OCI-LY1 (cell line): Measurements from ENCODE around the gene DGKD.
"Not testable (repeated sequence)": the region's sequence is repeated elsewhere in the genome, so short reads cannot be mapped to it uniquely, and the experiment has no call there.

Experiments
- H2AFZ ChIP-seq: fragments of 200-600 bp; sonication (generic), shearing (Covaris generic); 2 replicates; pipeline ENCODE4 v1.6.0; 2014; ENCODE audit warnings: antibody characterized with exemption, mild to moderate bottlenecking, low read length
- H3F3A ChIP-seq: fragments of 200-600 bp; sonication (generic), shearing (Covaris generic); 2 replicates; pipeline ENCODE4 v1.6.0; 2014; ENCODE audit warnings: mild to moderate bottlenecking, antibody characterized with exemption, low read length, moderate library complexity; ENCODE audit not compliant: insufficient read depth
- H3K27ac ChIP-seq: fragments of 200-600 bp; sonication (generic); 2 replicates; pipeline ENCODE4 v1.5.1; 2014; ENCODE audit warnings: low read length, mixed run types, mild to moderate bottlenecking, low read depth; ENCODE audit not compliant: poor library complexity, severe bottlenecking
- H3K27me3 ChIP-seq: fragments of 200-600 bp; sonication (generic); 2 replicates; pipeline ENCODE4 v1.6.0; 2014; ENCODE audit warnings: antibody characterized with exemption, mild to moderate bottlenecking, low read length, moderate library complexity; ENCODE audit not compliant: insufficient read depth
- H3K36me3 ChIP-seq: fragments of 200-600 bp; sonication (generic); 2 replicates; pipeline ENCODE4 v1.6.1; 2014; ENCODE audit warnings: mild to moderate bottlenecking, antibody characterized with exemption, low read length, moderate library complexity, mixed read lengths; ENCODE audit not compliant: insufficient read depth
- H3K4me1 ChIP-seq: fragments of 200-600 bp; sonication (generic); 2 replicates; pipeline ENCODE4 v1.5.1; 2014; ENCODE audit warnings: mild to moderate bottlenecking, low read length, moderate library complexity; ENCODE audit not compliant: insufficient read depth, severe bottlenecking
- H3K4me2 ChIP-seq: fragments of 200-600 bp; sonication (generic), shearing (Covaris generic); 2 replicates; pipeline ENCODE4 v1.6.1; 2014; ENCODE audit warnings: low read length
- H3K4me3 ChIP-seq: fragments of 200-600 bp; sonication (generic); 2 replicates; pipeline ENCODE4 v1.5.1; 2014; ENCODE audit warnings: low read length, low read depth, mild to moderate bottlenecking, mixed read lengths; ENCODE audit not compliant: poor library complexity, severe bottlenecking
- H3K79me2 ChIP-seq: fragments of 200-600 bp; shearing (Covaris generic); 2 replicates; pipeline ENCODE4 v1.6.1; 2016; ENCODE audit warnings: mixed run types, low read length, mixed read lengths; ENCODE audit not compliant: insufficient read depth
- H3K9ac ChIP-seq: fragments of 200-600 bp; sonication (generic), shearing (Covaris generic); 2 replicates; pipeline ENCODE4 v1.6.1; 2014; ENCODE audit warnings: mild to moderate bottlenecking, low read length, mixed read lengths
- H3K9me2 ChIP-seq: fragments of 200-600 bp; sonication (generic), shearing (Covaris generic); 2 replicates; pipeline ENCODE4 v1.6.1; 2014; ENCODE audit warnings: low read depth, mild to moderate bottlenecking, low read length, mixed read lengths
- H3K9me3 ChIP-seq: fragments of 200-600 bp; shearing (Covaris generic); 2 replicates; pipeline ENCODE4 v1.6.1; 2014; ENCODE audit warnings: low read length, mixed read lengths
- H4K20me1 ChIP-seq: fragments of 200-600 bp; sonication (generic), shearing (Covaris generic); 2 replicates; pipeline ENCODE4 v1.6.0; 2016; ENCODE audit warnings: mild to moderate bottlenecking, low read length; ENCODE audit not compliant: insufficient read depth
- CTCF ChIP-seq: fragments of 200-600 bp; sonication (generic), shearing (Covaris generic); IDR thresholded peaks from 2 replicates; pipeline ENCODE4 v1.5.1; 2017; ENCODE audit warnings: mild to moderate bottlenecking, antibody characterized with exemption, low read length, moderate library complexity, mixed read lengths
- EZH2 ChIP-seq: fragments of 200-600 bp; sonication (generic), shearing (Covaris generic); IDR thresholded peaks from 2 replicates; pipeline ENCODE4 v1.8.0; 2017; ENCODE audit warnings: borderline replicate concordance, mixed run types, mild to moderate bottlenecking, antibody characterized with exemption, low read length, moderate library complexity, mixed read lengths

Gene DGKD

GRCh38 chr2:233371641-233372040 lies 17.3 kb downstream of the DGKD start:
- TF ChIP-seq CTCF (no peak), EZH2 (no peak)
- no peak overlapping the region for H3K4me3 ChIP-seq
- no peak overlapping the region for H3K27ac ChIP-seq
- H3K79me2 ChIP-seq, result no peaks in the 10 kb centered on the region
- no peaks in the 10 kb centered on the region for H3K9me2 ChIP-seq
- H4K20me1 ChIP-seq, result no peaks in the 10 kb centered on the region; the same call in 1 of the 2 replicates
- H3K27me3 ChIP-seq, result no peaks in the 10 kb centered on the region
- H3K9me3 ChIP-seq, result no peaks in the 10 kb centered on the region
- no peak overlapping the region for H3K4me2 ChIP-seq
- peaks cover 9% of the 10 kb centered on the region; the same call in 1 of the 2 replicates for H3K36me3 ChIP-seq
- peaks cover 13% of the 10 kb centered on the region for H3K4me1 ChIP-seq
- no peaks in the 10 kb centered on the region for H3F3A ChIP-seq
- no peak overlapping the region for H3K9ac ChIP-seq
- H2AFZ ChIP-seq, result no peak overlapping the region

DNA sequence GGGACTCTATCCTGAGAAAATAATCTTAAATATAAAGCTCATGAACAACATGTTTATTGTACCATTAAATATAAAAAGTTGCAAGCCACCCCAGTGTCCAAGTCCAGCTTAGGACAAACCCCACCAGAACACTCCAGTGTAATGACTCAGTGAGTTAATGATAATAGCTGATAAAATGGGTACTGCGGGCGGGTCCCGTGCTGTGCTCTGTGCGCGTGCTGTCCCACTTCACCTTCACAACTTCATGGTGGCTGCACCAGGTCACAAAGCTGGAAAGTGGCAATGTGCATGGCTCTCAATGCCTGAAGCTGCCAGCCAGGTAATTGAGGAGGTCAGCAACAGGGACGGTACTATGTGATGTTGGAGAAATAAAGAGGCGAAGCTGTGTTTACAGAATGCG lies 18.6 kb downstream of the DGKD start:
- H3K9ac ChIP-seq, result no peak overlapping the region
- no peaks in the 10 kb centered on the region; the same call in 1 of the 2 replicates for H4K20me1 ChIP-seq
- no peaks in the 10 kb centered on the region for H3F3A ChIP-seq
- no peak overlapping the region for H3K4me2 ChIP-seq
- no peaks in the 10 kb centered on the region for H3K27me3 ChIP-seq
- no peak overlapping the region for H3K27ac ChIP-seq
- H3K4me3 ChIP-seq, result no peak overlapping the region
- TF ChIP-seq EZH2 (no peak), CTCF (no peak)
- peaks cover 13% of the 10 kb centered on the region for H3K4me1 ChIP-seq
- no peaks in the 10 kb centered on the region for H3K9me2 ChIP-seq
- H3K36me3 ChIP-seq, result peaks cover 14% of the 10 kb centered on the region; the same call in 1 of the 2 replicates
- H2AFZ ChIP-seq, result no peak overlapping the region
- no peaks in the 10 kb centered on the region for H3K9me3 ChIP-seq
- no peaks in the 10 kb centered on the region for H3K79me2 ChIP-seq

- no peaks in the 10 kb centered on the region; the same call in 1 of the 2 replicates for H4K20me1 ChIP-seq
- H3K4me1 ChIP-seq, result peaks cover 13% of the 10 kb centered on the region
- peaks cover 14% of the 10 kb centered on the region; the same call in 1 of the 2 replicates for H3K36me3 ChIP-seq
- no peaks in the 10 kb centered on the region for H3K27me3 ChIP-seq
- H3K27ac ChIP-seq, result no peak overlapping the region
- H3F3A ChIP-seq, result no peaks in the 10 kb centered on the region
- H3K4me2 ChIP-seq, result no peak overlapping the region
- H3K79me2 ChIP-seq, result no peaks in the 10 kb centered on the region
- TF ChIP-seq CTCF (no peak), EZH2 (no peak)
- no peak overlapping the region for H3K9ac ChIP-seq
- no peak overlapping the region for H3K4me3 ChIP-seq
- no peaks in the 10 kb centered on the region for H3K9me2 ChIP-seq
- no peaks in the 10 kb centered on the region for H3K9me3 ChIP-seq
- H2AFZ ChIP-seq, result no peak overlapping the region
Measured at GRCh38 chr2:233373316-233373715, 19.0 kb downstream of the DGKD start.

GRCh38 chr2:233374776-233375175 lies 20.5 kb downstream of the DGKD start:
- peaks cover 14% of the 10 kb centered on the region; the same call in 1 of the 2 replicates for H3K36me3 ChIP-seq
- H3K9me2 ChIP-seq, H3K4me3 ChIP-seq, H3K9ac ChIP-seq, H3K27me3 ChIP-seq, H3K9me3 ChIP-seq, H3K79me2 ChIP-seq, H2AFZ ChIP-seq, H4K20me1 ChIP-seq, H3F3A ChIP-seq, H3K27ac ChIP-seq, H3K4me2 ChIP-seq: not testable (repeated sequence)
- H3K4me1 ChIP-seq, result peaks cover 14% of the 10 kb centered on the region
